IPS-NIHi11 (cell line): ENCODE results near the gene AEBP1.

Source experiments
- DNase-seq: peaks from one replicate; pipeline ENCODE4 v3.0.0; 2012; ENCODE audit warnings: mixed read lengths, low spot score

AEBP1 gene

GRCh38 chr7:44084701-44085100 is 19.4 kb upstream of the AEBP1 start:
- DNase-seq, result no peak

GRCh38 chr7:44085546-44085945 is 18.6 kb upstream of the AEBP1 start:
- no peak for DNase-seq

- no peak for DNase-seq
Measured at GRCh38 chr7:44086627-44087026, 17.5 kb upstream of the AEBP1 start.

- DNase-seq, result no peak
Measured at GRCh38 chr7:44087911-44088838, 16.0 kb upstream of the AEBP1 start.

- no peak for DNase-seq
Measured at GRCh38 chr7:44093102-44093641, 11.0 kb upstream of the AEBP1 start.

- DNase-seq, result no peak
Measured at GRCh38 chr7:44094365-44094764, 9.8 kb upstream of the AEBP1 start.

- DNase-seq, result no peak
Measured at GRCh38 chr7:44094883-44095592, 9.1 kb upstream of the AEBP1 start.

GRCh38 chr7:44095781-44096180 is 8.4 kb upstream of the AEBP1 start:
- DNase-seq, result no peak

GRCh38 chr7:44096326-44096881 is 7.7 kb upstream of the AEBP1 start:
- DNase-seq, result no peak

GRCh38 chr7:44097064-44097932 is 6.8 kb upstream of the AEBP1 start:
- no peak for DNase-seq

- DNase-seq, result no peak
Measured at GRCh38 chr7:44098092-44099068, 5.8 kb upstream of the AEBP1 start.

GRCh38 chr7:44099669-44100068 is 4.5 kb upstream of the AEBP1 start:
- DNase-seq, result no peak

GRCh38 chr7:44100458-44101302 is 3.5 kb upstream of the AEBP1 start:
- no peak for DNase-seq

- no peak for DNase-seq
Measured at GRCh38 chr7:44101303-44101965, 2.7 kb upstream of the AEBP1 start.

GRCh38 chr7:44101966-44102845 is 1.9 kb upstream of the AEBP1 start:
- no peak for DNase-seq

GRCh38 chr7:44102846-44103565 is 1.1 kb upstream of the AEBP1 start:
- DNase-seq, result no peak

GRCh38 chr7:44103566-44103922 is 601 bp upstream of the AEBP1 start:
- DNase-seq, result peak; percentile 28
